HL-60 (cell line): Measurements from ENCODE around the gene ZRANB3.

Source experiments
- POLR2AphosphoS5 ChIP-seq: IDR thresholded peaks from 2 replicates; pipeline ENCODE4 v1.6.1; 2012; ENCODE audit warnings: low read depth
- TF ChIP-seq, protein P1 (sequence below): IDR thresholded peaks from one replicate; pipeline ENCODE4 v1.5.1; 2011; ENCODE audit warnings: low read length, control low read depth, inconsistent platforms; ENCODE audit not compliant: insufficient read depth
- TF ChIP-seq, protein P2 (sequence below): IDR thresholded peaks from 2 replicates; pipeline ENCODE4 v1.6.1; 2012; ENCODE audit warnings: low read depth; ENCODE audit not compliant: insufficient replicate concordance

DNA sequence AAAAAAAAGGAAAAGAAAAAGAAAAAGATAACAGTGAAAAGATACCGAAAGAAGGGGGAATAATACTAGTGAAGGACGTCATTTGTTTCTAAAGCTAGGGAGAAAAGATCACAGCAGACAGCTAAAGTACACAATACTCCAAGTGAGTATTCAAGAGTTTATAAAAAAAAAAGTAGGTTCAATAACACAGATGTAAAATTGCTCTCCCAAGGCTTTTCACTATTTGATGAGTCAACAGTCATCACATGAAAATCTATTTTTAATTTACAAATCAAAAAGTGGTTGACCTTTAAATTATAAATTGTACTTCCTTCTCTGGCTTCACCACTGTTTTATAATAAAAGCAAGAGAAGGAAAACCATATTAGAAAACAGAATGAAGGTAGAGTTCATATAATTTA is 144.0 kb downstream of the ZRANB3 start:
- TF ChIP-seq, protein P1, sequence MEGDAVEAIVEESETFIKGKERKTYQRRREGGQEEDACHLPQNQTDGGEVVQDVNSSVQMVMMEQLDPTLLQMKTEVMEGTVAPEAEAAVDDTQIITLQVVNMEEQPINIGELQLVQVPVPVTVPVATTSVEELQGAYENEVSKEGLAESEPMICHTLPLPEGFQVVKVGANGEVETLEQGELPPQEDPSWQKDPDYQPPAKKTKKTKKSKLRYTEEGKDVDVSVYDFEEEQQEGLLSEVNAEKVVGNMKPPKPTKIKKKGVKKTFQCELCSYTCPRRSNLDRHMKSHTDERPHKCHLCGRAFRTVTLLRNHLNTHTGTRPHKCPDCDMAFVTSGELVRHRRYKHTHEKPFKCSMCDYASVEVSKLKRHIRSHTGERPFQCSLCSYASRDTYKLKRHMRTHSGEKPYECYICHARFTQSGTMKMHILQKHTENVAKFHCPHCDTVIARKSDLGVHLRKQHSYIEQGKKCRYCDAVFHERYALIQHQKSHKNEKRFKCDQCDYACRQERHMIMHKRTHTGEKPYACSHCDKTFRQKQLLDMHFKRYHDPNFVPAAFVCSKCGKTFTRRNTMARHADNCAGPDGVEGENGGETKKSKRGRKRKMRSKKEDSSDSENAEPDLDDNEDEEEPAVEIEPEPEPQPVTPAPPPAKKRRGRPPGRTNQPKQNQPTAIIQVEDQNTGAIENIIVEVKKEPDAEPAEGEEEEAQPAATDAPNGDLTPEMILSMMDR, result no peak
- TF ChIP-seq, protein P2, sequence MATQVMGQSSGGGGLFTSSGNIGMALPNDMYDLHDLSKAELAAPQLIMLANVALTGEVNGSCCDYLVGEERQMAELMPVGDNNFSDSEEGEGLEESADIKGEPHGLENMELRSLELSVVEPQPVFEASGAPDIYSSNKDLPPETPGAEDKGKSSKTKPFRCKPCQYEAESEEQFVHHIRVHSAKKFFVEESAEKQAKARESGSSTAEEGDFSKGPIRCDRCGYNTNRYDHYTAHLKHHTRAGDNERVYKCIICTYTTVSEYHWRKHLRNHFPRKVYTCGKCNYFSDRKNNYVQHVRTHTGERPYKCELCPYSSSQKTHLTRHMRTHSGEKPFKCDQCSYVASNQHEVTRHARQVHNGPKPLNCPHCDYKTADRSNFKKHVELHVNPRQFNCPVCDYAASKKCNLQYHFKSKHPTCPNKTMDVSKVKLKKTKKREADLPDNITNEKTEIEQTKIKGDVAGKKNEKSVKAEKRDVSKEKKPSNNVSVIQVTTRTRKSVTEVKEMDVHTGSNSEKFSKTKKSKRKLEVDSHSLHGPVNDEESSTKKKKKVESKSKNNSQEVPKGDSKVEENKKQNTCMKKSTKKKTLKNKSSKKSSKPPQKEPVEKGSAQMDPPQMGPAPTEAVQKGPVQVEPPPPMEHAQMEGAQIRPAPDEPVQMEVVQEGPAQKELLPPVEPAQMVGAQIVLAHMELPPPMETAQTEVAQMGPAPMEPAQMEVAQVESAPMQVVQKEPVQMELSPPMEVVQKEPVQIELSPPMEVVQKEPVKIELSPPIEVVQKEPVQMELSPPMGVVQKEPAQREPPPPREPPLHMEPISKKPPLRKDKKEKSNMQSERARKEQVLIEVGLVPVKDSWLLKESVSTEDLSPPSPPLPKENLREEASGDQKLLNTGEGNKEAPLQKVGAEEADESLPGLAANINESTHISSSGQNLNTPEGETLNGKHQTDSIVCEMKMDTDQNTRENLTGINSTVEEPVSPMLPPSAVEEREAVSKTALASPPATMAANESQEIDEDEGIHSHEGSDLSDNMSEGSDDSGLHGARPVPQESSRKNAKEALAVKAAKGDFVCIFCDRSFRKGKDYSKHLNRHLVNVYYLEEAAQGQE, result no peak
- TF ChIP-seq POLR2AphosphoS5, result no peak
